ENCODE measurements around the gene DEPDC4.

The DEPDC4 gene

GRCh38 chr12:100221523-100221922 is 45.4 kb downstream of the DEPDC4 start:
- H3K27ac ChIP-seq (ENCODE audit: low read depth, low read length, poor library complexity, severe bottlenecking) = no peak overlapping the region
- no peaks in the 10 kb centered on the region for H3K4me1 ChIP-seq (ENCODE audit: insufficient read depth, low read length, severe bottlenecking)
- H3K4me3 ChIP-seq (ENCODE audit: low read depth, low read length, poor library complexity, severe bottlenecking) = no peak overlapping the region
- H3K4me2 ChIP-seq (ENCODE audit: low read length) = no peak overlapping the region
- no peaks in the 10 kb centered on the region for H3K9me3 ChIP-seq (ENCODE audit: low read length)
- H3K9ac ChIP-seq (ENCODE audit: low read length) = no peak overlapping the region
- H3K27me3 ChIP-seq (ENCODE audit: insufficient read depth, low read length) = no peaks in the 10 kb centered on the region
- no peaks in the 10 kb centered on the region for H3K9me2 ChIP-seq (ENCODE audit: low read depth, low read length)
- H3K36me3 ChIP-seq (ENCODE audit: insufficient read depth, low read length) = peaks cover 81% of the 10 kb centered on the region
- no peak overlapping the region for H2AFZ ChIP-seq (ENCODE audit: low read length)
- no peaks in the 10 kb centered on the region for H3K79me2 ChIP-seq (ENCODE audit: insufficient read depth, low read length)
- TF ChIP-seq CTCF (IDR thresholded peaks at IDR 0.05; ENCODE audit: low read length) (no peak), EZH2 (IDR thresholded peaks at IDR 0.05; ENCODE audit: borderline replicate concordance, low read length) (no peak)
- no peaks in the 10 kb centered on the region for H3F3A ChIP-seq (ENCODE audit: insufficient read depth, low read length)
- H4K20me1 ChIP-seq (ENCODE audit: insufficient read depth, low read length) = no peaks in the 10 kb centered on the region

GRCh38 chr12:100219328-100220109 is 47.4 kb downstream of the DEPDC4 start:
- Histone ChIP-seq H3K79me2 (ENCODE audit: insufficient read depth, low read length) (no peaks in the 10 kb centered on the region), H3K27ac (ENCODE audit: low read depth, low read length, poor library complexity, severe bottlenecking) (no peak overlapping the region), H3K9me3 (ENCODE audit: low read length) (no peaks in the 10 kb centered on the region), H2AFZ (ENCODE audit: low read length) (no peak overlapping the region), H3F3A (ENCODE audit: insufficient read depth, low read length) (no peaks in the 10 kb centered on the region), H3K4me2 (ENCODE audit: low read length) (no peak overlapping the region), H3K36me3 (ENCODE audit: insufficient read depth, low read length) (peaks cover 83% of the 10 kb centered on the region), H3K9me2 (ENCODE audit: low read depth, low read length) (no peaks in the 10 kb centered on the region), H3K4me1 (ENCODE audit: insufficient read depth, low read length, severe bottlenecking) (no peaks in the 10 kb centered on the region), H3K4me3 (ENCODE audit: low read depth, low read length, poor library complexity, severe bottlenecking) (no peak overlapping the region), H3K9ac (ENCODE audit: low read length) (no peak overlapping the region), H3K27me3 (ENCODE audit: insufficient read depth, low read length) (no peaks in the 10 kb centered on the region), H4K20me1 (ENCODE audit: insufficient read depth, low read length) (no peaks in the 10 kb centered on the region)
- no peak for TF ChIP-seq EZH2 (IDR thresholded peaks at IDR 0.05; ENCODE audit: borderline replicate concordance, low read length)

DNA sequence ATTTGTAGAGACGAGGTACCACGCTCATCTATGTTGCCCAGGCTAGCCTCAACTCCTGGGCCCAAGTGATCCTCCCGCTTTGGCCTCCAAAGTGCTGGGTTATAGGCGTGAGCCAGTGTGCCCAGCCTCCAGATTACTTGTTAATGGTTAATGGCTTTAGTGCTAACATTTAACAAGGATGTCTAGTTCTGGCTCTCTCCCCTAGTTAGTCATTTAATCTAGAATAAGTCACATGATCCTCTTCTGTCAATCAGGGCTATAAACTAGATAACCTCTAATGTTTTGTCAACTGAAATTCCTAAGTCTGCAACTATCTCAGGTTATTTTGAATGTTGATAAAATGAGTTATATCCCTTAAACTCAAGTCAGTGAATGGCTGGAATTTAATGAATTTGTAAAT is 50.5 kb downstream of the DEPDC4 start:
- peaks cover 87% of the 10 kb centered on the region for H3K36me3 ChIP-seq (ENCODE audit: insufficient read depth, low read length)
- no peak for TF ChIP-seq CTCF (IDR thresholded peaks at IDR 0.05; ENCODE audit: low read length)
- TF ChIP-seq EZH2 (IDR thresholded peaks at IDR 0.05; ENCODE audit: borderline replicate concordance, low read length) = no peak
- H3K9ac ChIP-seq (ENCODE audit: low read length) = no peak overlapping the region
- H3K9me2 ChIP-seq (ENCODE audit: low read depth, low read length) = no peaks in the 10 kb centered on the region
- no peaks in the 10 kb centered on the region for H3K9me3 ChIP-seq (ENCODE audit: low read length)
- H3K27me3 ChIP-seq (ENCODE audit: insufficient read depth, low read length) = no peaks in the 10 kb centered on the region
- H3F3A ChIP-seq (ENCODE audit: insufficient read depth, low read length) = no peaks in the 10 kb centered on the region
- no peaks in the 10 kb centered on the region for H4K20me1 ChIP-seq (ENCODE audit: insufficient read depth, low read length)
- no peak overlapping the region for H3K27ac ChIP-seq (ENCODE audit: low read depth, low read length, poor library complexity, severe bottlenecking)
- no peak overlapping the region for H2AFZ ChIP-seq (ENCODE audit: low read length)
- H3K4me2 ChIP-seq (ENCODE audit: low read length) = no peak overlapping the region
- H3K4me3 ChIP-seq (ENCODE audit: low read depth, low read length, poor library complexity, severe bottlenecking) = no peak overlapping the region
- no peaks in the 10 kb centered on the region for H3K4me1 ChIP-seq (ENCODE audit: insufficient read depth, low read length, severe bottlenecking)
- no peaks in the 10 kb centered on the region for H3K79me2 ChIP-seq (ENCODE audit: insufficient read depth, low read length)

GRCh38 chr12:100215209-100215608 is 51.7 kb downstream of the DEPDC4 start:
- Histone ChIP-seq H3K4me1 (ENCODE audit: insufficient read depth, low read length, severe bottlenecking) (no peaks in the 10 kb centered on the region), H3F3A (ENCODE audit: insufficient read depth, low read length) (no peaks in the 10 kb centered on the region), H2AFZ (ENCODE audit: low read length) (no peak overlapping the region), H3K4me3 (ENCODE audit: low read depth, low read length, poor library complexity, severe bottlenecking) (no peak overlapping the region), H3K27me3 (ENCODE audit: insufficient read depth, low read length) (no peaks in the 10 kb centered on the region), H3K27ac (ENCODE audit: low read depth, low read length, poor library complexity, severe bottlenecking) (no peak overlapping the region), H3K4me2 (ENCODE audit: low read length) (no peak overlapping the region), H4K20me1 (ENCODE audit: insufficient read depth, low read length) (no peaks in the 10 kb centered on the region), H3K9me3 (ENCODE audit: low read length) (no peaks in the 10 kb centered on the region), H3K36me3 (ENCODE audit: insufficient read depth, low read length) (peaks cover 89% of the 10 kb centered on the region), H3K9me2 (ENCODE audit: low read depth, low read length) (no peaks in the 10 kb centered on the region), H3K79me2 (ENCODE audit: insufficient read depth, low read length) (no peaks in the 10 kb centered on the region), H3K9ac (ENCODE audit: low read length) (no peak overlapping the region)
- TF ChIP-seq CTCF (IDR thresholded peaks at IDR 0.05; ENCODE audit: low read length) (no peak), EZH2 (IDR thresholded peaks at IDR 0.05; ENCODE audit: borderline replicate concordance, low read length) (no peak)
